IPS DF 6.9 (cell line): ENCODE results near the gene DDX31.

Experiments used
- DNase-seq: peaks from one replicate; pipeline ENCODE4 v3.0.0-alpha.2; 2013; ENCODE audit warnings: low read depth, low spot score
- H3K27ac ChIP-seq: one replicate; pipeline ENCODE4 v1.5.1; 2013; ENCODE audit warnings: low read length, control low read depth
- H3K27me3 ChIP-seq: 2 replicates; pipeline ENCODE4 v1.6.1; 2013; ENCODE audit warnings: mild to moderate bottlenecking, low read length; ENCODE audit not compliant: control insufficient read depth, insufficient read depth
- H3K36me3 ChIP-seq: 2 replicates; pipeline ENCODE4 v1.6.1; 2013; ENCODE audit warnings: low read length; ENCODE audit not compliant: control insufficient read depth, insufficient read depth
- H3K4me1 ChIP-seq: 2 replicates; pipeline ENCODE4 v1.6.1; 2013; ENCODE audit warnings: low read length; ENCODE audit not compliant: control insufficient read depth, insufficient read depth
- H3K4me3 ChIP-seq: 2 replicates; pipeline ENCODE4 v1.5.1; 2013; ENCODE audit warnings: mild to moderate bottlenecking, low read length
- H3K9me3 ChIP-seq: 2 replicates; pipeline ENCODE4 v1.6.1; 2013; ENCODE audit warnings: low read length, inconsistent platforms; ENCODE audit not compliant: control insufficient read depth, insufficient read depth
- WGBS: extraction: QIAGEN DNeasy Blood & Tissue Kit; methylation state at CpG from one replicate; pipeline ENCODE4 v1.1.7; 2013; ENCODE audit warnings: mixed read lengths, missing lambda C conversion rate; ENCODE audit not compliant: insufficient read length, insufficient coverage; 5-methylcytosine and 5-hydroxymethylcytosine counted together

Gene DDX31

DNA sequence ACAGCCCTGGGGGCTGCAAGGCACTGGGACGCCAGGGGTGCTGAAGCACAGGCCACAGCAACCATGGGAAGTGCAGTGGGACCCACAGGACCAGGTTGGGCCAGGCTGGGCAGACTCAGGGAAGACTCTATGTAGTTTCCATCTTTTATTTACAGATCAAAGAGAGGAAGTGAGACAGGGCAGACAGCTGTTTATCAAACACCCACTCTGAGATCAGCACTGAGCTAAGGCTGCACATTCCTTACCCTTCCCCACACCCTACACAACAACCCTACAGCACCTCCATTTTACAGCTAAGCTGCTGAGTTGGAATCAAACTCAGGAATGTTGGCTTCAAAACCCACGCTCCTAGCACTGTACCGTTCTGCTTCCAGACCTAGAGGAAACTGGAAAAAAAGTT lies 67.6 kb downstream of the DDX31 start:
- Histone ChIP-seq H3K36me3 (peaks cover 5% of the 10 kb centered on the region), H3K4me1 (no peaks in the 10 kb centered on the region), H3K4me3 (no peak overlapping the region), H3K27me3 (no peaks in the 10 kb centered on the region), H3K9me3 (no peaks in the 10 kb centered on the region), H3K27ac (no peak overlapping the region)
- no CpG with 5 or more reads among the region's 3 CpGs for WGBS
- DNase-seq: no peak

DNA sequence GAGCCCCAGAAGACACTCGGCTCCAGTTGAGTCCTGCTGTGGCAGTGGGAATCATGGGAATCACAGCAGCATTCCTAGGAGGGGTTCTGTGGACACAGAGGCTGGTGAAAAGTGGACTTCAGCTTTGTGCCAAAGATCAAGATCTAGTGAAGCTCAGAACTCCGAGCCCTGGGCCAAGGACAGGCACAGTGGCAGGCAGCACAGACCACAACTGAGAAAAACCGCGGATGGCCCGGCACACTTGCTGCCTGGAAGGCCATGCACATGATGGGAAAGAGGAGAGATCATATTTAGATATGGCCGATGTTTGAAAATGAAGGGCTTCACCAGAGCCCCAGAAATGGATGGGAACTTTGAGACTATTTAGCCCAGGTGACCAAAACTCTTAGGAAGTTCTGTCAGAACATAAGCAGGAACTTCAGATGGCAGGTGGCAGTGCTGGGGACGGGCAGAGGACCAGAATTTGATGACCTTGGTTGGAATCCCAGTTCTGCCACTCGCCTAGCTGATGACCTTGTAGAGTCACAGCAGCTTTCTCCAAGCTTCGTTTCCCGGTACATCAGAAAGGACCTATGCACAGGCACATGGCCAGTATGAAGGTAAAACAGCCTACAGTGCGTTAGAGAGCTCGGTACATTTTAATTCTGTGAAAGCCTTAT lies 69.3 kb downstream of the DDX31 start:
- H3K27me3 ChIP-seq: no peaks in the 10 kb centered on the region
- no peak overlapping the region for H3K4me3 ChIP-seq
- peaks cover 2% of the 10 kb centered on the region for H3K36me3 ChIP-seq
- H3K4me1 ChIP-seq: no peaks in the 10 kb centered on the region
- H3K9me3 ChIP-seq: no peaks in the 10 kb centered on the region
- WGBS: no CpG with 5 or more reads among the region's 12 CpGs
- H3K27ac ChIP-seq: no peak overlapping the region
- no peak for DNase-seq

DNA sequence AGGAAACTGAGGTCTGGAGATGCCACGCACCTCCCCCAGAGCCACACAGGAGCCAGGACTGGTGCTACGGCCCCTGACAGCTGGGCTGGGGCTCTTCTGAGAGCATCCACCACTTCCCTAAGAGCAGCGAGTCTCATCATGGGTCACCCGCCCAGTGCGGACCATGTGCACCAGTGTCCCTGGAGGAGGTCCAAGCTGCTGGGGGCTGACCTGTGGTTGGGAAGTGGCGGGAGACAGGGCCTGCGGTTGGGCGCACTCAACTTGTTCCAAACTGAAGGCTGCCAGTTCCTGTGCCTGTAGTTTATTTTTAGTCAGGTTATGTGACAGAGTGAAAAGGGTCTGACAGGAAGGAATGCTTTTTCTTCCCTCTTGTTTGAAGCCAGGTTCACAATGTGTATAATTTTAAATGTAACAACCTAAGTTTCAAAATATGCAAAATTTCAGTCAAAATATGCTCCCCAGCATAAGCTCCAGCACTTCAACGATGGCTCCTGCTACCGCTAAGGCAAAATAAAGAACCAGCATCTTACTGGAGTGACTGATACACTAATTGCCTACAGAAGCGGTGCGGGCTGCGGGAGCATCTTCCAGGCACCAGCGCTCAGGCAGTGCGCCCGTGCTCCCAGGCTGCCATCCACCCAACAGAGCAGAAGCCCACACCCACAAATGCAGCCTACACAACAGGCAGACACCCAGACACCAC lies 72.6 kb downstream of the DDX31 start:
- no peak for DNase-seq
- Histone ChIP-seq H3K27me3 (no peaks in the 10 kb centered on the region), H3K9me3 (no peaks in the 10 kb centered on the region), H3K27ac (no peak overlapping the region), H3K4me3 (no peak overlapping the region), H3K4me1 (peaks cover 2% of the 10 kb centered on the region; the same call in 1 of the 2 replicates), H3K36me3 (peaks cover 2% of the 10 kb centered on the region; the same call in 1 of the 2 replicates)
- WGBS: no CpG with 5 or more reads among the region's 16 CpGs

DNA sequence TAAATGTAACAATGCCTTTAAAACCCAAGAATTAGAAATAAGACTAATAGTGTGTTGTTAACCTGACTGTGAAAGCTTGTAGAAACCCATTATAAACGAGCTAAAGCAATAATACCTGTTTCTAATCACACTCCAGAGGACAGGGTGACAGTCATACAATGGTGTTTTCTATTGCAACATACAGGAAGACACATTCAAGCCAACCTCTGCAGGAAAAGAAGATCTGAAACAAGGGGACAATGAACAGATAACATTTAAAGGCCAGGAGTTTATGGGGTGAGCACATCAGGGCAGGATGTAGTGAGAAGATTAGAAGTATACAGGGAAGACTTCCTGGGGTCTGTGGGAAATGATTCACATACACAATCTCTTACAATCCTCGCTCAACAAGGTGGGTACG lies 73.6 kb downstream of the DDX31 start:
- H3K9me3 ChIP-seq: no peaks in the 10 kb centered on the region
- no peak for DNase-seq
- H3K4me3 ChIP-seq: no peak overlapping the region
- no peak overlapping the region for H3K27ac ChIP-seq
- WGBS: no CpG with 5 or more reads among the region's 3 CpGs
- H3K27me3 ChIP-seq: peaks cover under 1% of the 10 kb centered on the region; the same call in 1 of the 2 replicates
- H3K4me1 ChIP-seq: peaks cover 4% of the 10 kb centered on the region; the same call in 1 of the 2 replicates
- peaks cover 2% of the 10 kb centered on the region; the same call in 1 of the 2 replicates for H3K36me3 ChIP-seq

DNA sequence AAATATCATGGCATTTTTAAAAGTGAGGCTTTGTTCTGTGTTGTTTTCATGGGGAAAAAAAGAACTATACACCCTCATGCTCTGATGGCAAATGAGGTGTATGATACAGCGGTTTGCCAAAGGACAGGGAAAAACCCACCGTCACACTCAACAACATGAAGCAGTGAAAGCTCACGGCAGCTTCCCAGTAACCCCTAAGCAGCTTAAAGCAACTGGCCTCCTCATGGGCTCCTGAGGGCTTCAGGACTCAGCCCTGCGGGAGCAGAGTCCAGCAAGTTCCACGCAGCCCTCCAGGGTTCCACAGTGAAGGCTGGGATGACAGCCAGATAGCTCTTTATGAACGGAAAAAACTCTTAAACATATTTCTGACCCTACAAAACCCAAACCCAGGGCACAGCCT lies 74.5 kb downstream of the DDX31 start:
- Histone ChIP-seq H3K4me3 (no peak overlapping the region), H3K4me1 (peaks cover 4% of the 10 kb centered on the region; the same call in 1 of the 2 replicates), H3K36me3 (peaks cover 2% of the 10 kb centered on the region; the same call in 1 of the 2 replicates), H3K27me3 (peaks cover 8% of the 10 kb centered on the region; the same call in 1 of the 2 replicates), H3K9me3 (no peaks in the 10 kb centered on the region), H3K27ac (no peak overlapping the region)
- no peak for DNase-seq
- no CpG with 5 or more reads among the region's 6 CpGs for WGBS

DNA sequence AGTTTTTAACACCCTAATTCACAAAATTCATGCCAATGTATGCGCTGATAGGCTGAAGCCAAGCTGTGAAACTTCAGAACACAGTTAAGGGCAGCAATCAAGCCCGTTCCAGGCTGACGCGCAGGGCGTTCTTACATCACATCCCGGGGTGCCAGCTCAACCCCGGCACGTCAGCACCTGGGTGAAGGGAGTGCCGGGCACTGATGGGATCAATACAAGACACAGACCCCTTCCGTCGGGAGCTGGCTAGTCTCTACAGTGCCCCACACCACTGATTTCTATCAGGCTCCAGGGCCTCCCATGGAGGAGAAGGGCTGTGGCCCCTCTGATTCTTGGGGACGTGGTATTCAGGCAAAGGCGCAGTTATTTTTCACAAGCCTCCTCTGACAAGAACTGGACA lies 75.4 kb downstream of the DDX31 start:
- peaks cover 2% of the 10 kb centered on the region; the same call in 1 of the 2 replicates for H3K36me3 ChIP-seq
- H3K4me1 ChIP-seq: peaks cover 4% of the 10 kb centered on the region
- H3K4me3 ChIP-seq: no peak overlapping the region
- H3K27ac ChIP-seq: no peak overlapping the region
- no peak for DNase-seq
- no CpG with 5 or more reads among the region's 13 CpGs for WGBS
- no peaks in the 10 kb centered on the region for H3K9me3 ChIP-seq
- peaks cover 17% of the 10 kb centered on the region for H3K27me3 ChIP-seq

DNA sequence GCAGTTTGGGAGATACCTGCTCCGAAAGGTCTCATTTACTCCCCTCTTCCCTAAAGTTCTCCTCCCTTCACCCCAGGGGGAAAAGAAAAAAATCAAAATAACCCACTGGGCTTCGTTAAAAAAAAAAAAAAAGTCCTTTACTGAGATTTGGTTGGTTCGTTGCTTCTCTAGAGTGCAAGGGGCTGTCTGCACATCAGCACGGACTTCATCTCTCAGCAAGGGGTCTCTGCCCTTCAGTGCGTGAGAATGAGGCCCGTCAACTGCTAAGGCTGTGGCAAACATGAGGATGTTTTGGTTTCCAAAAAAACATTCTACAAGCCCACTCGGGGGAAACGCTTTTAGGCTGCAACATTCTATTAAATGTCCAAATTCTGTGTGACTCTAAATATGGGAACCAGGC lies 77.3 kb downstream of the DDX31 start:
- no peak for DNase-seq
- Histone ChIP-seq H3K4me1 (peaks cover 4% of the 10 kb centered on the region), H3K4me3 (no peak overlapping the region), H3K27me3 (peaks cover 34% of the 10 kb centered on the region), H3K27ac (no peak overlapping the region), H3K9me3 (no peaks in the 10 kb centered on the region), H3K36me3 (peaks cover 2% of the 10 kb centered on the region; the same call in 1 of the 2 replicates)
- WGBS: no CpG with 5 or more reads among the region's 8 CpGs

DNA sequence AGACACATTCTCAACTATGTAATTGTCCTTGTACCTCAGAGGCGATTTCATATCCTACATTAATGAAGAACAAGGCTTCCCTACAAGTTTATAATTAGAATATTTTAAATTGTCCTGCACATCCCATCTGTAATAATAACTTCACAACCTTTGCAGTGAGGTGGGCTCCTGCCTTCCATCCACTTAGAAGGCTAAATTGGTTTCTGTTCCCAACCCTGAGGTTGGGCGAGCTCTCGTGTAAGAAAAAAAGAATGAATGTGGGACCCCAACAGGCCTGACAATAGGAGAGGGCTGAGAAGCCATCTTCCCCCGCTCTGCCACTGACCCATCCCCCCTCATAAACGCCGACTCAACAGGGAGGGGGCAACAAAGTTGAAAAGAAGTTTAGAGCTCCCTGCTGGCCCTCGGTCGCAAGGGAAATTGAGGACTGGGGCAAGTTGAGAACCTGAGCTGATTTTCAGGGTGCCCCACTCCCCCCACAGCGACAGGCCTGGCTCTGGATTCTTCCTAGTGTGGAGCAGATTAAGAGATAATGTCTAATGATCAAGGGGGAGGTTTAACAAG lies 78.0 kb downstream of the DDX31 start:
- H3K9me3 ChIP-seq: no peaks in the 10 kb centered on the region
- no CpG with 5 or more reads among the region's 9 CpGs for WGBS
- H3K27me3 ChIP-seq: peaks cover 40% of the 10 kb centered on the region
- H3K4me1 ChIP-seq: peaks cover 4% of the 10 kb centered on the region
- H3K4me3 ChIP-seq: no peak overlapping the region
- peaks cover 2% of the 10 kb centered on the region; the same call in 1 of the 2 replicates for H3K36me3 ChIP-seq
- H3K27ac ChIP-seq: no peak overlapping the region
- no peak for DNase-seq

DNA sequence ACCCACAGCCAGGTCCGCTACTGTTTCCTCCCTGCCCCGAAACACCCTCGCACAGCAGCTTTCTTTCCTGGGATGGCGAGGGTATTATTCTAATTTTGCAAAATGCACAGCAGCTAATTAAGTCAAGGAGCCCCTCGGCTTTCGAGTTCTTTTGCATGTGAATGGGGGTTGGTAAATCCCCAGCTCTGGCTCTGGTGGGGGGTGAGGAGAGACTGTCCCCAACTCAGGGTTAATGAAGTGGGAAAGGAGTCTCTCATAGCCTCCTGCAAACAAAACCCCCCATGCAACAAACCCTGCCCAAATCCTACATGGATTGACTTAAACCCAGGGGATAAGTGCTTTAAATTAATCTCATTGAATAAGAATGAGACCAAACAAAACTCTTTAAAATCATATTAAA lies 78.5 kb downstream of the DDX31 start:
- no peak for DNase-seq
- WGBS: no CpG with 5 or more reads among the region's 6 CpGs
- no peak overlapping the region for H3K27ac ChIP-seq

DNA sequence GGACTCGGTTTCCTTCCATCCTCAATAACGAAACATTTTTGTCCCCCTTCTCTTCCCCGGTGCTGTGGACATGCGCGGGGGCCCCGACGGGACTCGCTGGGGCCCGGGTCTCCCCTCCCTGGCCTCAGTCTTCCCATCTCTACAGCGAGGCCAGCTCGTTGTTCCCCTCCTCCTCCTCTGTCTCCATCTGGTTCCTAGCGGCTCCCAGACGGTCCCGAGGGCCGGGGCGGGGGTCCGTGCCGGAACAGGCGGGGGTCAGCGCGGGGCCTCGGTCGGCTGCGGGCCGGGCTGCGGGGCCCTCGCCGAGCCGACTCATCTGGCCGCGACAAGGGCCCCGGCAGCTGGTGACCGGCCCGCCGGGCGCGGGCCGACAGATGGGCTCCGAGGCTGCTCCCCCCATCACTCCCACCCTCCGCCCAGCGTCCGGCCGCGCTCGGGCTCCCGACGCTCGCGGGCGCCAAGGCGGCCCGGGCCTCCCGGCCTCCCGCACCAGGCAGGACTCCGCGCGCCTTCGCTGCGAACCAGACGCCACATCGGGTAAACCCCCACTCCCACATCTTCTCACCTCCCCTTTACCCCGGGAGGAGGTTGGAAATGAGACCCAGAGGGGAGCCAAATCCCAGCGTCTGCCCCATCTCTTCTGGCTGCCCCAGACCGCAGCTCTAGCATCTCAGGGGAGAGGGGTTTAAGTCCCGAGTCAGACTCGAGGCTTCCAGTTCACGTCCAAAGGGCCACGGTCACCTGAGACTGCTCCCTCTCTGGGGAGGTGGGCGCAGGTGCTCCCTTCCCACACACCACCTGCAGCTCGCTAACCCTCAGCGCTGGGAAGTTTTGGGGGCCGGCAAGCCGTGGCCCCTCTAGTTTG lies 79.2 kb downstream of the DDX31 start:
- Histone ChIP-seq H3K4me1 (peaks cover 6% of the 10 kb centered on the region), H3K36me3 (0 out of 2 replicates have a peak, but pooled peaks cover 2% of the 10 kb centered on the region), H3K4me3 (peak overlapping the region; percentile 22; the same call in 1 of the 2 replicates), H3K27me3 (peaks cover 53% of the 10 kb centered on the region), H3K9me3 (no peaks in the 10 kb centered on the region), H3K27ac (no peak overlapping the region)
- no peak for DNase-seq
- no CpG with 5 or more reads among the region's 73 CpGs for WGBS

More for the DNA sequence above, 78.5 kb downstream of the DDX31 start:
- Histone ChIP-seq H3K36me3 (0 out of 2 replicates have a peak, but pooled peaks cover 2% of the 10 kb centered on the region), H3K9me3 (no peaks in the 10 kb centered on the region), H3K4me1 (peaks cover 6% of the 10 kb centered on the region), H3K27me3 (peaks cover 46% of the 10 kb centered on the region), H3K4me3 (no peak overlapping the region; the same call in 1 of the 2 replicates)
